ENCODE data around the gene D2HGDH. TPM values are rescaled to one million over a fixed set of nuclear protein-coding genes. Genes with fewer than 3 reads are reported as not detected.

The D2HGDH gene
- total RNA-seq, 1 experiment from 2014 or later, result 131 TPM

GRCh38 chr2:241794250-241794823 is 59.9 kb downstream of the D2HGDH start:
- peaks cover 8% of the 10 kb centered on the region for H3K4me1 ChIP-seq (replicated peaks; ENCODE audit: insufficient read depth)
- intact Hi-C loops (cut with micrococcal nuclease; ENCODE audit: unreplicated experiment), result no loop called here
- H3K4me2 ChIP-seq, result no peak overlapping the region
- no peak overlapping the region for H3K4me3 ChIP-seq
- POLR2A ChIA-PET (ENCODE audit: unreplicated experiment), result no interaction called here
- 0 out of 2 replicates have a peak, but pooled peaks cover 9% of the 10 kb centered on the region for H3K27me3 ChIP-seq (ENCODE audit: insufficient read depth, low read depth)
- no peaks in the 10 kb centered on the region for H3K79me2 ChIP-seq (ENCODE audit: low read depth)
- 0 out of 2 replicates have a peak, but pooled peaks cover 8% of the 10 kb centered on the region for H3F3A ChIP-seq (ENCODE audit: insufficient read depth, low read depth)
- no peaks in the 10 kb centered on the region for H3K9me3 ChIP-seq (ENCODE audit: insufficient read depth, low read depth)
- CTCF ChIA-PET, result no interaction called here
- H3K36me3 ChIP-seq (ENCODE audit: low read depth), result no peaks in the 10 kb centered on the region
- no peaks in the 10 kb centered on the region; the same call in 1 of the 2 replicates for H4K20me1 ChIP-seq (ENCODE audit: insufficient read depth)
- H3K27ac ChIP-seq, result no peak overlapping the region
- no peak overlapping the region for H2AFZ ChIP-seq
- TF ChIP-seq EZH2 (IDR thresholded peaks at IDR 0.05; ENCODE audit: low read depth), result no peak
- no peak for TF ChIP-seq CTCF (conservative IDR thresholded peaks at IDR 0.05)
- BruUV-seq (replicated peaks), result no TSS peak
- no peaks in the 10 kb centered on the region for H3K9me2 ChIP-seq (ENCODE audit: insufficient read depth)
- no peak for DNase-seq

GRCh38 chr2:241795021-241795999 is 60.9 kb downstream of the D2HGDH start:
- Histone ChIP-seq H3K9me3 (ENCODE audit: insufficient read depth, low read depth) (no peaks in the 10 kb centered on the region), H3K27ac (no peak overlapping the region), H3F3A (ENCODE audit: insufficient read depth, low read depth) (0 out of 2 replicates have a peak, but pooled peaks cover 8% of the 10 kb centered on the region), H3K4me2 (no peak overlapping the region), H3K4me3 (no peak overlapping the region), H2AFZ (no peak overlapping the region), H3K9me2 (ENCODE audit: insufficient read depth) (no peaks in the 10 kb centered on the region), H3K27me3 (ENCODE audit: insufficient read depth, low read depth) (0 out of 2 replicates have a peak, but pooled peaks cover 9% of the 10 kb centered on the region), H3K36me3 (ENCODE audit: low read depth) (no peaks in the 10 kb centered on the region), H3K4me1 (replicated peaks; ENCODE audit: insufficient read depth) (peaks cover 8% of the 10 kb centered on the region), H3K79me2 (ENCODE audit: low read depth) (no peaks in the 10 kb centered on the region), H4K20me1 (ENCODE audit: insufficient read depth) (no peaks in the 10 kb centered on the region; the same call in 1 of the 2 replicates)
- TF ChIP-seq EZH2 (IDR thresholded peaks at IDR 0.05; ENCODE audit: low read depth) (no peak), CTCF (conservative IDR thresholded peaks at IDR 0.05) (no peak)
- no peak for DNase-seq
- no TSS peak for BruUV-seq (replicated peaks)
- POLR2A ChIA-PET (ENCODE audit: unreplicated experiment), result no interaction called here
- CTCF ChIA-PET, result no interaction called here
- intact Hi-C loops (cut with micrococcal nuclease; ENCODE audit: unreplicated experiment), result no loop called here

GRCh38 chr2:241796209-241796608 is 61.8 kb downstream of the D2HGDH start:
- Histone ChIP-seq H3K27ac (no peak overlapping the region), H2AFZ (no peak overlapping the region), H3K9me3 (ENCODE audit: insufficient read depth, low read depth) (no peaks in the 10 kb centered on the region), H4K20me1 (ENCODE audit: insufficient read depth) (no peaks in the 10 kb centered on the region; the same call in 1 of the 2 replicates), H3K4me1 (replicated peaks; ENCODE audit: insufficient read depth) (peaks cover 7% of the 10 kb centered on the region), H3K4me3 (no peak overlapping the region), H3K27me3 (ENCODE audit: insufficient read depth, low read depth) (0 out of 2 replicates have a peak, but pooled peaks cover 9% of the 10 kb centered on the region), H3K79me2 (ENCODE audit: low read depth) (no peaks in the 10 kb centered on the region), H3K9me2 (ENCODE audit: insufficient read depth) (no peaks in the 10 kb centered on the region), H3K4me2 (no peak overlapping the region), H3K36me3 (ENCODE audit: low read depth) (no peaks in the 10 kb centered on the region), H3F3A (ENCODE audit: insufficient read depth, low read depth) (0 out of 2 replicates have a peak, but pooled peaks cover 8% of the 10 kb centered on the region)
- no peak for DNase-seq
- no TSS peak for BruUV-seq (replicated peaks)
- intact Hi-C loops (cut with micrococcal nuclease; ENCODE audit: unreplicated experiment), result no loop called here
- TF ChIP-seq CTCF (conservative IDR thresholded peaks at IDR 0.05) (no peak), EZH2 (IDR thresholded peaks at IDR 0.05; ENCODE audit: low read depth) (no peak)
- ChIA-PET CTCF (interaction anchor here (0.6 kb wide), 1 partner anchor 404 kb away, joined by 3 read pairs; no protein-coding TSS in a partner anchor), POLR2A (ENCODE audit: unreplicated experiment) (no interaction called here)
